HG03432 (cell line): ENCODE data around the gene PTGER3.
A peak's percentile ranks its signal among the peaks of the same experiment; 100 is the strongest.
"Not testable (repeated sequence)": the region's sequence is repeated elsewhere in the genome, so short reads cannot be mapped to it uniquely, and the experiment has no call there.

Experiments used
- ATAC-seq: cut with Tn5 transposase; IDR thresholded peaks from one replicate; pipeline ENCODE4 v1.9.1; 2021; ENCODE audit warnings: mild to moderate bottlenecking, moderate library complexity; ENCODE audit not compliant: unreplicated experiment

Gene PTGER3

GRCh38 chr1:71015745-71016144 is 31.9 kb downstream of the PTGER3 start:
- ATAC-seq: no peak

GRCh38 chr1:71014178-71014579 is 33.4 kb downstream of the PTGER3 start:
- no peak for ATAC-seq

DNA sequence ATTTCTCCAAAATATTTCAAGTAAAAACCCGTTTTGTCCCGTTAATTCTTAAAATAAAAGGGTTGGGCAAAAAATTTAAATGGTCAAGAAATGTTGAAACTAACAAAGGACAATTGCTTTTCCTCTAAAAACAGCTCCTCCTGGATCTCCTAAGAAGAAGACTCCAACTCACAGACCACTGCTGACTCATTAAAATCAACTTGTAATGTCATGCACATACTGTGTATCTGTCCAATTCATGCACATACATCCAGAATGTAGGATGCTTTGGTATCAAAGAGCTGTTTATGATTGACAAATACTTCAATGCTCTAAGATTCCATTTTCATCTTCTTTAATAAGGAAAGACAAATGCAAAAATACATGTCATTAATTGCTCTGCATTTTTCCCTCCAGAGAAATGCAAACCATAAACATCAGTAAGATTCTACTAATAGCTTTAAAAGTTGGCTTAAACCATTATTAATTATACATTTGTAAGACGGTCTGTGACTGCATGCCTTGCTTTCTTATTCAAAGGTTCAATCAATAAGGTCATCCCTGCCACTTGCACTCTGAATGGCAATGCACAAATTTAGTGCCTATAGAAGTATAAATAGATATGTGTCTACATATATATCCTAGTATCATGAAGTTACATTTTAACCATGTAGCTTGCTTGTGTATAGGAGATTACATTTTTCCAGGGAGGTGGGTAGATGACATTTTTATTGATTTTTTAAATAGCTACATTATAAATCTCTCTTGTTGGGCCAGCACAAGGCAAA is 44.7 kb downstream of the PTGER3 start:
- no peak for ATAC-seq

DNA sequence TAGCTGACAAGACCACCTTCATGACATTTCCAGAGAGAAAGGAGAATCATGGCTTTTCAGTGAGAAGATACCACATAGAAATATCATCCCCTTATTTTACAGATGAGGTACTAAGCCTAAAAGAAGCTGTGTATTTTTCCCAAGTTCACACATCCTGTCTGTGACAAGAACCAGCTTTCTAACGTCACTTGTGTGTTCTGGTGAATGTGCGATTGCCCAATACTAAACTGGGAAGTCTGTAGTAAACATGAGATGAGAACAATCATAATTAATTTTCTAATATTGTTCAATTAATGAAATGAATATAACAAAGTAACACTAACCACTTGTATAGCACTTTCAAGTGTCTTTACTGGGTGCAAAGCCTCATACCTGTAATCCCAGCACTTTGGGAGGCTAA is 46.0 kb downstream of the PTGER3 start:
- no peak for ATAC-seq

- ATAC-seq: no peak
Observed at GRCh38 chr1:70997793-70998192, 49.8 kb downstream of the PTGER3 start.

- ATAC-seq: no peak
Observed at GRCh38 chr1:70994753-70995268, 52.8 kb downstream of the PTGER3 start.

- ATAC-seq: no peak
Observed at GRCh38 chr1:70993798-70994197, 53.8 kb downstream of the PTGER3 start.

DNA sequence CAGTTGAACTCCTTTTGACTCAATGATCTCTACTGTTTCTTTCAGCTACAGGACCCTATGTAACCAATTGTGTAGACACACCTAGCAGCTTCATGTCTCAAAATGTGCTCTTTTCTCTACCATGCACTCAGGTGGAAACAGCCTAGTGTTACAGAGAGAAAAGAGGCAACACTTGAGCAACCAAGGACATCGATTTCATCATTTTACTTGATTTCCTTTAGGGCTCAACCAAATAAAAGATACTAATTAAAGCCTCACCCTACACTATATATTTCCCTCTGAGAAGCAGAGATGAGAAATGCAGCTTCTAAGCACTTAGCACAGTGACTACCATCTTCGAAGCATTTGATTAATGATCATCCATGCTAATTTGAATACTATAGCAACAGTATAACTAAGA is 55.1 kb downstream of the PTGER3 start:
- no peak for ATAC-seq

GRCh38 chr1:70990469-70991253 is 57.0 kb downstream of the PTGER3 start:
- no peak for ATAC-seq

GRCh38 chr1:70987497-70987896 is 60.1 kb downstream of the PTGER3 start:
- no peak for ATAC-seq

DNA sequence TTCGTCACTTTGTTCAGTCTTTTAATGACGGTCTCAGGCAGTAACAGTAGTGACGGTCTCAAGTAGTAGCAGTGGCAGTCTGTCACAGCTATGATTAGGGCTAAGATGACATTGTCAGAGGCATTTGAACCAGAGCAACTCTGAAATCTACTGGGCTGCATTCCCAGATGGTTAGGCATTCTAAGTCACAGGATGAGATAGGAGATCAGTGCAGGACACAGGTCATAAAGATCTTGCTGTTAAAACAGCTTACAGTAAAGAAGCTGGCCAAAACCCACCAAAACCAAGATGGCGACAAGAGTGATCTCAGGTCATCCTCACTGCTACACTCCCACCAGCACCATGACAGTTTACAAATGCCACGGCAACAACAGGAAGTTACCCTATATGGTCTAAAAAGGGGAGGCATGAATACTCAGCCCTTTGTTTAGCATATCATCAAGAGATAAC is 61.8 kb downstream of the PTGER3 start:
- not testable (repeated sequence) for ATAC-seq

- ATAC-seq: not testable (repeated sequence)
Observed at GRCh38 chr1:70985278-70985677, 62.3 kb downstream of the PTGER3 start.

DNA sequence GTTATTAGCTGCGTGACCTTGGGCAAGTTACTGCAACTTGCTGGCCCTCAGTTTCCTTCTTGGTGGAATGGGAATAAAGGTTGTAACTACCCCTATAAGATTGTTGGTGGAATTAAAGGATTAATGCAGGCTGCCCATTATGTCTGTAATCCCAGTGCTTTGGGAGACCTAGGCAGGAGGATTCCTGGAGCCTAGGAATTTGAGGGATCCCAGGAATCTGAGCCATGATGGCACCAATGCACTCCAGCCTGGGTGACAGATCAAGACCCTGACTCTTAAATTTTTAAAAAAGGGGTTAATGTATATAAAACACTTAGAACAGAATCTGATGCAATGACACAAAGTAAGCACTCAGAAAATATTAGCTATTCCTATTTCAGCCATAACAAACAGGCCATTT is 67.3 kb downstream of the PTGER3 start:
- no peak for ATAC-seq

DNA sequence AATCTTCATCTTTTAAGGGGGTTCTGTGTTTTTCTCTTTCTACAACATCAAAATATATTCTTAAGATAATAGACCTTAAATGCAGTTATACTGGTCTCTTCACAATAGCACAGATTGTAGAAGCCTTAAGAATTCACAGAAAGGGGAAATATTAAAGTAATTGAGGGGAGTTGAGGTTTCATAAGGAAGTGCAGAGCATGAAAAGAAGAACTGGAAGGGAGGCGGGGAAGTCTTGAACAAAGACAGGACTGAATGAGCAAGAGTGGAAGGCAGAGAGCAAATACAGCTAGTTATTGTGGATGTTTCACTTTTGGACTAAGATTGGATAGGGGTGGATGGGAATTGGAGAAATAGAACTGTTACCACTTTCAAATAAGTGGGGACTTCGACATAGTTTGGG is 67.7 kb downstream of the PTGER3 start:
- ATAC-seq: no peak

DNA sequence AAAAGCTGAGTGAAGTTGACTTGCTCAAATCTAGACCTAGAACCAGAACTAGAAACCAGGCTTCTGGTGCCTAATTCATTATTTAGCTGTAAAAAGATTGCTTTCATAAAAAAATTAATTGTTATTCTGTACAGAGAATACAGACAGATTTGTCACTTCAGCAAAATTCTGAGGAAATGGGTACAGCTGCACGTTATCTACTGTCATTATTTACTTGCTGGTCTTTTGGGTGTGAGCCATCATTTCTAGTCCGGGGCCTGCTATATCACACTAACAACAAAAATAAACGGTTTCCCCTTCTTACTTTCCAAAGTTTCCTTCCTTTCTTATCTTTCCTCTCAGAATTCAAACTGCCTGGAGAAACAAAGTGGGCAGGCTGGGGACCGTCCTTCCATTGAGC is 68.3 kb downstream of the PTGER3 start:
- no peak for ATAC-seq

DNA sequence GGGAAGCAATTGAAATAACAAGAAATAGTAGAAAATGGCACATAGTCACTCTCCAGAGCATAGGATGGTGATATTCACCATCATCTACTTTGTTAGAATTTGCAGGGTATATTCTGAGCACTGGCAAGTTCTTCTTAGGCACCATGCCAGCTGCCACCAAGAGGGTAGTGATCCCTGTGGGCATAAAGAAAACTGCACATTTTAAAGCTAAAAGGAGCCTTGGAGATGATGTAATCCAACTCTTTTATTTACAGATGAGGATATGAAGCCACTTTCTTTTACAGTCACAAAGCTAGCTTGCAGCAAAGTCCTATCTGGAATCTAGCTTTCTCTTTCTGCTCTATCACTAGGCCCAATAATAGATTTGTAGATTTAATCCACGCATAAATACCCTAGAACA is 69.0 kb downstream of the PTGER3 start:
- ATAC-seq: no peak

GRCh38 chr1:70977575-70977974 is 70.0 kb downstream of the PTGER3 start:
- ATAC-seq: no peak

DNA sequence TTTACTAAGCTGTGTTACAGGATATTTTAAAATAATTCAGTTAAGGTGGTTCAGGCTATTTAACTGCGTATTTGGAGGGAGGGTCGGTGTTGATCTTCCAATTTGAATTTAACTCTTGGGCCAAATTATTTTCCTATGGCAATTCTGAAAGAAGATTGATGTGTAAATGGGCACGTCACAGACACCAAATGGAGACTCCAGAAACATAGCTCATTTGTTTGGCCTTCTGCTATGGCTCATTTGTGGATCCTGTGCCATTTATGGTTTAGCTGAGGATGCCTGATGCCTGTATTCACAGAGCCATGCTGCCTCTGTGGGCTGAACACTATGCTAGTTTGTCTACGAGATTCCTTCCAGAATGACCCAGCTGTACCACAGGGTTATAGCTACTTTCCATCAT is 70.6 kb downstream of the PTGER3 start:
- ATAC-seq: no peak

GRCh38 chr1:70973754-70974153 is 73.9 kb downstream of the PTGER3 start:
- no peak for ATAC-seq

- no peak for ATAC-seq
Observed at GRCh38 chr1:70970407-70970806, 77.2 kb downstream of the PTGER3 start.

DNA sequence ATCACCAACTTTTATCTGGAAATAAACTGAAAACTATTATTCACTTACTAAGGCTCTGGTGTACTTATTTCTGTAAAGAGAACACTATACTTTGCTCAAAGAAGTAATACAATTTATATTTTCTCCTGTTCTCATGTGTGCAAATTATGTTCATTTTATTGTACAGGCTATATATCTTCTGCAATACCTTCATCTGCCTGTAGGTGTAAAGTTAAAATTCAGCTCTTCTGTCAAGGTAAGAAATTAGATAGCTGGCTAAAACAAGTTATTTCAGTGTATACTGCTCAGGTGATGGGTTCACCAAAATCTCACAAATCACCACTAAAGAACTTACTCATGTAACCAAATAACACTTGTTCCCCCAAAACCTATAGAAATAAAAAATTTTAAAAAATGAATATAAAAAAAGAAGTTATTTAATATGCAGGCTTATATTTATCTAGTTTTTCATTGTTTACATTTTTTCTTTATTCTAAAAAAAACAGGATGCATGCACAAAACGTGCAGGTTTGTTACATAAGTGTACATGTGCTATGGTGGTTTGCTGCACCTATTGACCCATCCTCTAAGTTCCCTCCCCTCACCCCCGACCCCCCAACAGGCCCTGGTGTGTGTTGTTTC is 81.5 kb downstream of the PTGER3 start:
- peak; percentile 74 for ATAC-seq

DNA sequence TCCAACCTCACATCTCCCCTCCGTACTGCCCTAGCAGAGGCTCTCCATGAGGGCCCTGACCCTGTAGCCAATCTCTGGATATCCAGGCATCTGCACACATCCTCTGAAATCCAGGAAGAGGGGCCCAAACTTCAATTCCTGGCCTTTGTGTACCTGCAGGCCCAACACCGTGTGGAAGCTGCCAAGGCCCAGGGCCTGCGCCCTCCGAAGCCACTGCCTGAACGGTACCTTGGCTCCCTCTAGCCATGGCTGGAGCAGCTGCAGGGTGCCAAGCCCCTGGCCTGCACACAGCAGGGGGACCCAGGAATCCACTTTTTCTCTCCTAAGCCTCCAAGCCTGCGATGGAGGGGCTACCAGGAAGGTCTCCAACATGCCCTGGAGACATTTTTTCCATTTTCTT is 84.2 kb downstream of the PTGER3 start:
- ATAC-seq: no peak
